Thoracic aorta (tissue), 2 donors: ENCODE measurements around the gene ATP2C2. TPM values are rescaled to one million over a fixed set of nuclear protein-coding genes. Genes with fewer than 3 reads are reported as not detected.

Experiments
- ATAC-seq: fragments of 150-250 bp; one replicate; pipeline ENCODE4 v1.8.0; 2017; ENCODE audit warnings: low read depth; ENCODE audit not compliant: insufficient number of reproducible peaks, low FRiP score
- DNase-seq: peaks from one replicate; pipeline ENCODE4 v3.0.0-alpha.2; 2020; ENCODE audit warnings: low spot score
- H3K27ac ChIP-seq, 2 donors: fragments of 200-600 bp; sonication (generic); 1 replicate in 1 of 2; 2 replicates in 1 of 2; pipeline ENCODE4 v1.5.1; 2016; ENCODE audit warnings: mild to moderate bottlenecking in 2 of 2, moderate library complexity in 2 of 2
- H3K27me3 ChIP-seq: fragments of 200-600 bp; sonication (generic); replicated peaks from 2 replicates; pipeline ENCODE4 v1.6.0; 2016; ENCODE audit warnings: mild to moderate bottlenecking; ENCODE audit not compliant: insufficient read depth
- H3K36me3 ChIP-seq: fragments of 200-600 bp; sonication (generic); one replicate; pipeline ENCODE4 v1.5.1; 2016
- H3K4me1 ChIP-seq, 2 donors: fragments of 200-600 bp; sonication (generic); 1 replicate in 1 of 2; 2 replicates in 1 of 2; pipeline versions ENCODE4 v1.5.1 to v1.6.0; 2016; ENCODE audit warnings: low read depth in 2 of 2, mild to moderate bottlenecking in 1 of 2; ENCODE audit not compliant: control insufficient read depth in 1 of 2
- H3K4me3 ChIP-seq: fragments of 200-600 bp; sonication (generic); 2 replicates; pipeline ENCODE4 v1.5.1; 2016; ENCODE audit warnings: mild to moderate bottlenecking
- H3K9me3 ChIP-seq: fragments of 200-600 bp; sonication (generic); 2 replicates; pipeline ENCODE4 v1.5.1; 2016
- total RNA-seq, 2 donors: library from RNA; depleted of rRNA; stranded (reverse); fragments of >200 nt; gene quantifications; one replicate each; pipeline versions ENCODE4 v1.1.0 to v1.2.3, GENCODE V29; 2016
- TF ChIP-seq, protein P1 (sequence below): fragments of 200-600 bp; sonication (generic); IDR thresholded peaks from one replicate; pipeline ENCODE4 v1.5.1; 2019; ENCODE audit warnings: antibody characterized with exemption

The ATP2C2 gene
- total RNA-seq, 2 donors from 2014 or later, result 0.28 to 0.54 TPM

DNA sequence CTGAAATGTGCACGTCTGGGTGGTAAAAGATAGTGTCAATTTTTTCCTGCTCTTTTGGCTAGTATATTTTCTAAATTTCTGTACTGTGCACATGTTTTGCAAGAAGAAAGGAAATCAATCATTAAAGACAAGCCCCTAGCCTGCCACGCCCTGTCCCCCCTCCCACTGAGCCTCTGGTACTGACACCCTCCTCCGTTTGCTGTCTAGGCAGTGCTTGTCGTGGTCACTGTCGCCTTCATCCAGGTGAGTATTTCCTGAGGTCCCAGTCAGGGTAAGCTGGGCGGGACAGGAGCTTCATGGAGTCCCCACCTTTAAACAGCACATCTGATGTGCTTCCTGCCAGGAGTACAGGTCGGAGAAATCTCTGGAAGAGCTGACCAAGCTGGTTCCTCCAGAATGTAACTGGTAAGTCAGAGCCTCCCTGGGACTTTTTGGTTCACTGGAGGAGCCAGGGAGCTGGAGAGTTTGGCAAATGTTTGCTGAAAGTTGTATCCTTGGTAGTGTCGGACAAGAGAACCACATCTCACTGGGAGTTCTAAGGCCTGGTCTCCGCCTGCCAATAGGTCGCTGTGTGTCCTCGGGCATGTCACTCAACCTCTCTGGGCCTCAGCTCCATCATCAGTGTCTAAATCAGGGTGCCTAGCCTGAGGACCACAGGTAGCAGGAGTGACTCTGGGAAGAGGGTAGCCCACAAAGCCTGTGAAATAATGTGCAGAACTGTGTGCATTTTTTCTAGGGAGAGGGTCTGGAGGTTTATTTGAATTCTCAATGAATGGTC is 42.2 kb downstream of the ATP2C2 start:
- no peak for DNase-seq
- H3K4me3 ChIP-seq, result no peak overlapping the region
- H3K36me3 ChIP-seq, result no peaks in the 10 kb centered on the region
- no peaks in the 10 kb centered on the region for H3K4me1 ChIP-seq
- no peaks in the 10 kb centered on the region for H3K27me3 ChIP-seq
- no peaks in the 10 kb centered on the region for H3K9me3 ChIP-seq
- H3K27ac ChIP-seq, result no peak overlapping the region
- no peak for ATAC-seq
- TF ChIP-seq, protein P1, sequence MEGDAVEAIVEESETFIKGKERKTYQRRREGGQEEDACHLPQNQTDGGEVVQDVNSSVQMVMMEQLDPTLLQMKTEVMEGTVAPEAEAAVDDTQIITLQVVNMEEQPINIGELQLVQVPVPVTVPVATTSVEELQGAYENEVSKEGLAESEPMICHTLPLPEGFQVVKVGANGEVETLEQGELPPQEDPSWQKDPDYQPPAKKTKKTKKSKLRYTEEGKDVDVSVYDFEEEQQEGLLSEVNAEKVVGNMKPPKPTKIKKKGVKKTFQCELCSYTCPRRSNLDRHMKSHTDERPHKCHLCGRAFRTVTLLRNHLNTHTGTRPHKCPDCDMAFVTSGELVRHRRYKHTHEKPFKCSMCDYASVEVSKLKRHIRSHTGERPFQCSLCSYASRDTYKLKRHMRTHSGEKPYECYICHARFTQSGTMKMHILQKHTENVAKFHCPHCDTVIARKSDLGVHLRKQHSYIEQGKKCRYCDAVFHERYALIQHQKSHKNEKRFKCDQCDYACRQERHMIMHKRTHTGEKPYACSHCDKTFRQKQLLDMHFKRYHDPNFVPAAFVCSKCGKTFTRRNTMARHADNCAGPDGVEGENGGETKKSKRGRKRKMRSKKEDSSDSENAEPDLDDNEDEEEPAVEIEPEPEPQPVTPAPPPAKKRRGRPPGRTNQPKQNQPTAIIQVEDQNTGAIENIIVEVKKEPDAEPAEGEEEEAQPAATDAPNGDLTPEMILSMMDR, result no peak

GRCh38 chr16:84411768-84412167 is 43.4 kb downstream of the ATP2C2 start:
- Histone ChIP-seq H3K4me3 (no peak overlapping the region), H3K27me3 (no peaks in the 10 kb centered on the region), H3K9me3 (no peaks in the 10 kb centered on the region), H3K36me3 (no peaks in the 10 kb centered on the region), H3K4me1 (no peaks in the 10 kb centered on the region), H3K27ac (no peak overlapping the region)
- DNase-seq (no peak), ATAC-seq (no peak)
- TF ChIP-seq, protein P1, result no peak

- H3K9me3 ChIP-seq, result no peaks in the 10 kb centered on the region
- no peak overlapping the region for H3K4me3 ChIP-seq
- DNase-seq, result no peak
- ATAC-seq, result no peak
- TF ChIP-seq, protein P1, result no peak
- H3K27me3 ChIP-seq, result no peaks in the 10 kb centered on the region
- H3K4me1 ChIP-seq, result no peaks in the 10 kb centered on the region
- no peak overlapping the region for H3K27ac ChIP-seq
- no peaks in the 10 kb centered on the region for H3K36me3 ChIP-seq
Measured at GRCh38 chr16:84412262-84412661, 43.9 kb downstream of the ATP2C2 start.

GRCh38 chr16:84413244-84414004 is 45.1 kb downstream of the ATP2C2 start:
- Histone ChIP-seq H3K9me3 (no peaks in the 10 kb centered on the region), H3K36me3 (no peaks in the 10 kb centered on the region), H3K27ac (no peak overlapping the region), H3K4me1 (no peaks in the 10 kb centered on the region), H3K4me3 (no peak overlapping the region), H3K27me3 (no peaks in the 10 kb centered on the region)
- ATAC-seq (no peak), DNase-seq (no peak)
- TF ChIP-seq, protein P1, result no peak

GRCh38 chr16:84414789-84415326 is 46.5 kb downstream of the ATP2C2 start:
- no peak overlapping the region for H3K27ac ChIP-seq
- no peaks in the 10 kb centered on the region for H3K4me1 ChIP-seq
- TF ChIP-seq, protein P1, result no peak
- ATAC-seq (peak; percentile 60), DNase-seq (no peak)
- no peaks in the 10 kb centered on the region for H3K36me3 ChIP-seq
- H3K9me3 ChIP-seq, result no peaks in the 10 kb centered on the region
- no peaks in the 10 kb centered on the region for H3K27me3 ChIP-seq
- H3K4me3 ChIP-seq, result no peak overlapping the region
